Activated CD4-positive, alpha-beta T cell treated with anti-CD3 and anti-CD28 coated beads, Interleukin-2, amount 50 U/mL, for 48 hours (primary cell): Measurements from ENCODE around the gene RNF215.
"Not testable (repeated sequence)": the region's sequence is repeated elsewhere in the genome, so short reads cannot be mapped to it uniquely, and the experiment has no call there.

Experiments
- DNase-seq, 2 experiments: peaks; one replicate each; pipeline ENCODE4 v3.0.0-alpha.2; 2020

RNF215 gene

DNA sequence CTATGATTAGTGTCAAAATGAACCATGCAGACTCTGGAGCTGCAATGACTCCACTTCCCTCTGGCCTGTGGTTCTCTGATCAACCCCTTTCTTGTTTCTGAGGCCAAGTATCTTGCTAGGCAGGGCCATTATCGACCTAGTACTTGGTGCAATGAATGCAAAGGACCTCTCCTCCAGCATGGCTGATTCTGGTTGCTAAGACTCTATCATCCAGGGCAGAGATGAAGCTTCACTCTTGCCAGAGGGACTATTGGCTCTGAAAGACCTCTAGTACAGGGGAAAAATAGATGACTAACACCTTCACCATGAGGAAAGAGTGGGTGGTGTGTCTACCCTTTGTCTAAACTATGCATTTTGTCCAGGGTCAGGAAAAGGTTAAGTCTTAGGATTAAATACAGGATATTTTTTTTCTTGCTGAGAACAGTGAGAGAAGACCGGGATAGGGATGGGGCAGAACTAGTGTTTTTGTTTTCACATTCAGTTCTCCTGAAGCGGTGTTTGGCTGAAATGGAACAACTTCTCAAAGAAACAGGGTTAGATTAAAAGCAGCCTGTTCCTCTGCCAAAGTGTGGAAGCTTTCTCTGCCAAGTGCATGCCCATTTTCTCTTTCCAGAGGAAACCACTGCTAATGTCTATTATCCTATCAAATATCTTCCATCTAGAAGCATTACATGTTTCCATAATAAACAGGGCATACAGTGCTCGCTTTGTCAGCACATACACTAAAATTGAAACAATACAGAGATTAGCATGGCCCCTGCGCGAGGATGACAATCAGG, 33.3 kb upstream of the RNF215 start:
- DNase-seq = peak in 1 of 2 experiments; percentile 22

DNA sequence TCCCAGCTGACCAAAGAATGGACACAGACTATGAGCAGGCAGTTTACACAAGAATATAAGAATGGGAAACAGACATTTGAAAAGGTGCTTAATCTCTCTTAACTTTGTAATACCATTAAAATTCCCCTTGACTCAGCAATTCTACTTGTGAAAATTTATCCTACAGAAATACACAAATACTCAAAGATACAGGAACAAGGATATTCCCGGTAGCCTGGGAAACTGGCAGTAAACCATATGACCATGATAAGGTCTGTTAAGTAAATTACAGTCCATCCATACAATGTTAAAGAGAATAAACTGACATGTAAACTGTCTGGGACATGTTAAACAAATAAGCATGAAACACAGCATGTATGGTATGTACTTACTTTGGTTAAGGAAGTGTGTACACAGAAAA, 29.6 kb upstream of the RNF215 start:
- no peak for DNase-seq

DNA sequence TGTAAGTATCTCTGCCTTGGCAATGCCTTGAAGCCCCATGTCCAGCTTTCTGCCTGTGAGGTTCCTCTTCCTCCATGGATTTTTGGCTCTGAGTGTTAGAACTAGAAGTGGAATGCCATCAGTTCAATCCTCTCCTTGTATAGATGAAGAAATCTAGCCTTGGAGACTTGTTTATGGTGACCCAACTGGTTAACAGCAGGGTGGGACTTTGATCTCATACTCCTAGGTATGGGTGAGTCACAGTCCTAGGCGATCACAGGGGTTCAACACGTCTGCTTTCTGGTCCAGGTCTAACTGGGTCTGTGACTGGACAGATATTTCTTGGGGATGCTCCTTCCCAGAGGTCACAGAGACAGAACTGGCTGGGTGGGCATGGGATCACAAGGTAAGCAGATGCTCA, 29.2 kb upstream of the RNF215 start:
- no peak for DNase-seq

DNA sequence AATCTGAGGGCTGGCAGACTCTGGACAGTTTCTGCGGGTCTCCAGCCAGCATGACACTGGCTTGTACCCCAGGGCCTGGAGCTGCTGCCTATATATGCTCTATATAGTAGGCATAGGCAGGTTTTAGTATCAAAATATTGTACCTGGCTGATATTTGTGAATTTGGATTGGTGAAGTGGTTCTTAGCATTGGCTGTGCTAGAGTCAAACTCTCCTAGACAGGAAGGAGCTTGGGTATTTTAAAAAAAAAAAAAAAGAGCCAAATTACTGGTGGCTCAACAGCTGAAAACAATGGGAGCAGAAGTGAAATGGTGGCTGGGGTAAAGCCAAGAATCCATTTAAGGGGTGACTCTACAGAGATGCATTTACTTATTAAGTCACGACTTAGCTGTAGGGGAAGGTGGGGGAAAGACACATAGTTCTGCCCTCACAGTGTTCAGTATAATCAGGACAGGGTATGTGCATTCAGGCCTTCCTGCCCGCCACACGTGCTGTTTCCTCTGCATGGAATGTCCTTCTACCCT, 27.4 kb upstream of the RNF215 start:
- DNase-seq = no peak

DNA sequence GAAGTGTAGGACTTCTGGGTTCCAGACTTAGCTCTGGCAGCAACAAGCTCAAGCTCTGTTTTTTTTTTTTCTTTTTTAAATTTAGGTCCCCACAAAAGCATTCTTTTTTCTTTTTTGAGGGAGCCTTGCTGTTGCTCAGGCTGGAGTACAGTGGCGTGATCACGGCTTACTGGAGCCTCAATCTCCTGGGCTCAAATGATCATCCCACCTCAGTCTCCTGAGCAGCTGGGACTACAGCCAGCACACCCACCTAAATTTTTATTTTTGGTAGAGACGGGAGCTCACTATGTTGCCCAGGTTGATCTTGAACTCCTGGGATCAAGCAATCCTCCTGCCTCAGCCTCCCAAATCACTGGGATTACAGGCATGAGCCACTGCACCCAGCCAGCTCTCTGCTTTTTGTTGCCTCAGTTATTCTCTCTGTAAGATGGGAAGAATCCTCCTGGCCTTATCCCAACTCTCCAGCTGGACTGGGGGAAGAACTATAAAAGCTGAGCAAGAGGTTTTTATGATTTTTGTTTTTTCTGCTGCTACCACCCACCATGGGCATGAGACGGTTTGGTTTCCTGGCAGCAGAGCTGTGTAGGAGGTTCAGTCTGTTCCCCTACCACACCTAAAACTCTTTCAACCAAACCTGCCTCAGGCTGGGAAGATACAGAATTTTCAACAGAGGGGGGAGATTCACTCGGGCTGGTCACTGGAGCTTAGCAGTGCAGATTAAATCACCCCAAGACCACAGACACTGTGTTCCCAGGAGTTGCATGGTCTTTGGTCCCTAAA, 26.7 kb upstream of the RNF215 start:
- DNase-seq = no peak

DNA sequence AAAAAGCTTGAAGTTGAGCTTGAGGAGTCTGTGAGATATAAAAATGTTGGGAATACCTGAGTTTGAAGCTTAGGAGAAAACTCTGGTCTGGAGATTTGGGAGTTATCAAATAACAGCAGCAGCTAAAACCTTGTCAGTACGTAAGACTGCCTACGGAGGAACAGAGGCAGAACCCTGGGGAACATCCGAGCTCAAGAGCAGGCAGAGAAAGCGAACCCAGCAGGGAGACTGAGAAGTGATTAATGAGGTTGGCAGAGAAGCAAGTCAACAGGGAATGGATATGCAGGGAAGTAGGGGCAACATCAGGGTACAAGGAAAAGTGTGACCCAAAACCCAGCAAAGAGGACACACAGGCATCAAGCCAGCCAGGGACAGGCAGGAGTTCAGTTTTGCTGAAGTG, 25.8 kb upstream of the RNF215 start:
- no peak for DNase-seq

DNA sequence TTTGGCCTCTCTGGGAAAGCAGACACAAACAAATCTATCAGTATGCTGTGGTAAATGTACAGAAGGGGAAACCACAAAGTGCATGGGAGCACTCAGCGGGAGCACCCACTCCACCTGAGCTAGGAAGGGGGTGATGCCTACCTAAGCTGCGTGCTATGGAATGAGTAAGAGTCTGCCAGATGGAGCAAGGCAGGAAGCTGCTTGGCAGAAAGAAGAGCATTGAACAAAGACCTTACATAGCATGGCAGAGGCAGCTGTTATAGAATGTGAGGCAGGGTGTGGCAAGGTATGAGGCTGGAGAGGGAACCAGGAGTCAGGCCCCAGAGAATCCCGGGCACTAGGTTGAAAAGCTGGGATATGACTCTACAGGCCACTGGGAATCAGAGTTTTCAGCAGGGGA, 24.6 kb upstream of the RNF215 start:
- DNase-seq = no peak

DNA sequence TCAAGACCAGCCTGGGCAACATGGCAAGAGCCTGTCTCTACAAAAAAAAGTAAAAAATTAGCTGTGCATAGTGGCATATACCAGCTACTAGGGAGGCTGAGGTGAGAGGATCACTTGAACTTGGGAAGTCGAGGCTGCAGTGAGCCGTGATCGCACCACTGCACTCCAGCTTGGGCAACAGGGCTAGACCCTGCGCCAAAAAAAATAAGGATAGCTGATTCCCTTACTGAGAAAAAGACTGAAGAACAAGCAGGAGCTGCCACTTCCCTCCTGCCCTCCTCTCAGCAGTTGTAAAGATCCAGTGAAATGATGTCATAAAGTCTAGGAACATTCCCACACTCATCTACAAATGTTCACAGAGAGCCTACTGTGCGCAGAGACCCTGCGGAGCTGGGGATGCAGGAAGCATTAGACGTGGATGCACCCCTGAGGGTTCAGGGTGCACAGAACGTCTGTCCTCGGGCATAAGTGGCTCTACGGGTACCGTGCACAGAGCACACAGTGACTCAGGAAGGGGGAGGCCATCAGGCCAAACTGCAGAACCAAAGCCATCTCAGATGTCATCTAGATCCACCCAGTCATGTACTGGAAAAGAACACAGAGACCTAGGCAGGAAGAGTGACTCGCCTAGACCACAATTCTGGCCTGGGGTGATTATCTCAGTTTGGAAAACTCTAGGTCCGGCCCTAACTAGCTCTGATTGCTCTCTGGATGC, 21.3 kb upstream of the RNF215 start:
- DNase-seq = no peak

DNA sequence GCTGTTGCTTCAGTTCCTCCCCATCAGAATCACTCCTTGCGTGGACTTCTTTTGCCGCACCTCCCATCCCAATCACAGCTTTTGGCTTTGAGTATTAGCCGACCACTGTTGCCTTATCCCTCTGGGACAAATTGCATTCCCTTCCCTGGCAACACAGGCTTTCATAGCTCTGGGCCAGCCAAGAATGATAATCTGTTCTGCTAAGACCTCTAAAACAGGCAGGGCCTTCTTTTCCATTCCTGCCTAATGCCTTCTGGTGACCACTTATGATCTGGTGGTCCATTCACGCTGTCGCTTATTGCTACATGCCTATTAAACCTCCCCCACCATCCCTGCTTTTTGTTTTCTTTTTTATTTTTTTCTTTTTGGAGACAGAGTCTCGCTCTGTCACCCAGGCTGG, 19.2 kb upstream of the RNF215 start:
- DNase-seq = no peak

DNA sequence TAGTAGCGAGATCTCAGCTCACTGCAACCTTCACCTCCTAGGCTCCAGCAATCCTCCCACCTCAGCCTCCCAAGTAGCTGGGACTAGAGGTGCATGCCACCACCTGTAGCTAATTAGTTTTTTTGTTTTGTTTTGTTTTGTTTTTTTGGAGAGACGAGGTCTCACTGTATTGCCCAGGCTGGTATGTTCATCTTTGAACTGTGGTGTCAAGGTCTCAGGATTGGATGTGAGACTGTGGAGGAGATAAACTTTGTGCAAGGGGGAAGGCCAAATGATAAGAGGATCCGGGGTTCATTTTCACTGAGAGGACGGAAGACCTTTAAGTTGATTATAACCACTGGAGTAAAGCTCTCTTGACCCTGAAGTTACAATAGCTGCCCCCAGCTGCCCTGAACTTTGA, 18.5 kb upstream of the RNF215 start:
- DNase-seq = no peak

DNA sequence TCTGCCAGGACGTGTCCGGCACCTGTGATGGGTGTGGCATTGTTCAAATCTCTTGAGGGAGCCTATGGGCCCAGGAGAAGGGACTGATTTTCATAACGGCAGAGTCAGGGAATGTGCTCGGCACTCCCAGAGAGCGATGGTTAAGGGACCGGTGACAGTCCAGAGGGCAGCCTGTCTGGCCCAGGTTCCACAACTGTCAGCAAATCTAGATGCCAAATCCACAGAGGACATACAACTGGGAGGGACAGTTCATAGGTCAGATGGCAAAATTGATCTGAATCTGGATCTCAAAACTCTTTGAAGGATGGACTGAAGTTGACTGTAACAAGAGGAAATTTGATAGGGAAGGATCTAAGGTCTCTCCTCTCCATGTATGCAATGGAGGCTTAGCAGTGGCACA, 17.1 kb upstream of the RNF215 start:
- DNase-seq = no peak

DNA sequence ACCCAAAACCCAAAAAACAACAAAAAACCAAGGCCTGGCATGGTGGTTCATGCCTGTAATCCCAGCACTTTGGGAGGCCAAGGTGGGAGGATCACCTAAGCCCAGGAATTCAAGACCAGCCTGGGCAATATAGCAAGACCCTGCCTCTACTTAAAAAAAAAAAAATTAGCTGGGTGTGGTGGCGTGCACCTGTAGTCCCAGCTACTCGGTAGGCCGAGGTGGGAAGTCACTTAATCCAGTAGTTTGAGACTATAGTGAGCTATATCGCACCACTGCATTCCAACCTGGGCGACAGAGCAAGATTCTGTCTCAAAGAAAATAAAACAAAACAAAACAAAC, 15.5 kb upstream of the RNF215 start:
- not testable (repeated sequence) for DNase-seq

DNA sequence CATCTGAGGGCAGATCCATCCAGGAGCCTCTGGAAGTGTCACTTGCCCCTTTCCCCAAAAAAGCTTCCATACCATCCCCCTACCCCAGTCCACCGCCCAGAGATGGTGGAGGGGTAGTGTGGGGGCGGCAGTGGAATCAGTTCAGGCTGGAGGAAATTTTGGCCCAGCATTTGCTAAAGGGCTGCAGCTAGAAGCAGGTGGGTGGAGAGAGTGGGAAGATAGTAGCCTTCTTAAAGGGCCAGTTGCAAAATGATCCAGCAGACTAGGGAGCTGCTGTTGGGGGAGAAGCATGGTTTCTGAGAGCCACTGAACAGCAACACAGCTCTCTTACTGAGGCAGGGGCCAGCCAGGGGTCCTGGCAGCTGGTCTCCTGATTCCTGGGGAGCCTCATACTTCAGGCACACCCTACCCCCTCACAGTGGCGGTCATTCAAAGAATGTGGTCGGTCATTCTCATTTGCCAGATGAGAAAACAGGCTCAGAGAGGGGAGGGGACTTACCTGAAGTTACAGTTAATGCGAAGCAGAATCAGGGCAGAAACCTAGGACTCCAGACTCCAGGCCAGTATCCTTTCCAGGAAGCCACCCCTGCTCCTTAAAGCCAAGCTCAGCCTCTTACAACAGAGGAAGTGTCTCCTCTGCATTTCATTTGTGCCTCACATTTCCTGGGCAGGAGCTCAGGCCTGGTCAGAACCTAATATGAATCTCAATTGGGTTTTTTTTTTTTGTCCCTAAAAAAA, 15.0 kb upstream of the RNF215 start:
- DNase-seq = no peak

DNA sequence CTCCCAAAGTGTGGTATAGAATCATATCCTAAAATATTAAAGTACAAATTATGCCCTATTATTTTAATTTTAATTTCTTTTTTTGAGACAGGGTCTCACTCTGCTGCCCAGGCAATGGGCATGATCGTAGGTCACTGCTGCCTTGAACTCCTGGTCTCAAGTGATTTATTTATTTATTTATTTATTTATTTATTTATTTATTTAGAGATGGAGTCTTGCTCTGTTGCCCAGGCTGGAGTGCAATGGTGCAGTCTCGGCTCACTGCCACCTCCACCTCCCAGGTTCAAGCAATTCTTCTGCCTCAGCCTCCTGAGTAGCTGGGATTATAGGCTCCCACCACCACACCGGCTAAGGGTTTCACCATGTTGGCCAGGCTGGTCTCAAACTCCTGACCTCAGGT, 13.8 kb upstream of the RNF215 start:
- not testable (repeated sequence) for DNase-seq

DNA sequence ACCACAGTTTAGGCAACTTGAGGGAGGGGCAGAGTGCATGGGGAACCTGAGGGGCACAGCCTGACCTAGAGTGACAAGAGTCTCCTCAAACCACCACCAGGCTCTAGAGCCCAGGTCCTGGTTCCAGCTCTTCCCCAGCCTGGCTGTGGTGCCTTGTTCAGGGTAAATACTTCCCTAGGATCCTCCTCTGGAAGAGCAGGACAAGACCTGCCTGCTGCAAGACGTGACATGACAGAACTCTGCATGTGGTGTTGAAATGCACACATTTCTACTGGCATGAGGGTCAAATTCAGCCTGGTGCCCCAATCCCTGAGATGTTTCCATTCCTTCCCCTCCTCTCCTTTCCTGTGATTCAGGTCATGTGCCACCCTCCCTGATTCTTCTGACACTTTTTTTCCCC, 12.9 kb upstream of the RNF215 start:
- no peak for DNase-seq

DNA sequence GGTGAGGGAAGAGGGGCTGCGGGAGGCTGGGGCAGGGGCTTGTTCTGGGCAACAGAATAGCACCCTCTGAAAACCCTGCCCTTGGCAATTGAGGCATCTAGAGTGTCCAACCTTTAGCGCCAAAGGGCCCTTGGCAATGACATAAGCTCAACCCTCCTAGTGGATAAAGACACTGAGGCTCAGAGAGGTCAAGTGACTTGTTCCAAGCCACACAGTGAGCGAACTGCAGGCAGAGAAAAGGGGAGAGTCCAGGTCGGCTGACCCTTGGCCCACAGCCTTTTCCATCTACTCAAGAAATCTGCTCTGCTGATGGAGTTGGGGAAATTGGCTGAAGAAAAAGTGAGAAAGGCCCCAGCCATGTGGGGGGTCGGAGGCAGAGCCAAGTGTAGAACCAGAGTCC, 12.5 kb upstream of the RNF215 start:
- DNase-seq = no peak

DNA sequence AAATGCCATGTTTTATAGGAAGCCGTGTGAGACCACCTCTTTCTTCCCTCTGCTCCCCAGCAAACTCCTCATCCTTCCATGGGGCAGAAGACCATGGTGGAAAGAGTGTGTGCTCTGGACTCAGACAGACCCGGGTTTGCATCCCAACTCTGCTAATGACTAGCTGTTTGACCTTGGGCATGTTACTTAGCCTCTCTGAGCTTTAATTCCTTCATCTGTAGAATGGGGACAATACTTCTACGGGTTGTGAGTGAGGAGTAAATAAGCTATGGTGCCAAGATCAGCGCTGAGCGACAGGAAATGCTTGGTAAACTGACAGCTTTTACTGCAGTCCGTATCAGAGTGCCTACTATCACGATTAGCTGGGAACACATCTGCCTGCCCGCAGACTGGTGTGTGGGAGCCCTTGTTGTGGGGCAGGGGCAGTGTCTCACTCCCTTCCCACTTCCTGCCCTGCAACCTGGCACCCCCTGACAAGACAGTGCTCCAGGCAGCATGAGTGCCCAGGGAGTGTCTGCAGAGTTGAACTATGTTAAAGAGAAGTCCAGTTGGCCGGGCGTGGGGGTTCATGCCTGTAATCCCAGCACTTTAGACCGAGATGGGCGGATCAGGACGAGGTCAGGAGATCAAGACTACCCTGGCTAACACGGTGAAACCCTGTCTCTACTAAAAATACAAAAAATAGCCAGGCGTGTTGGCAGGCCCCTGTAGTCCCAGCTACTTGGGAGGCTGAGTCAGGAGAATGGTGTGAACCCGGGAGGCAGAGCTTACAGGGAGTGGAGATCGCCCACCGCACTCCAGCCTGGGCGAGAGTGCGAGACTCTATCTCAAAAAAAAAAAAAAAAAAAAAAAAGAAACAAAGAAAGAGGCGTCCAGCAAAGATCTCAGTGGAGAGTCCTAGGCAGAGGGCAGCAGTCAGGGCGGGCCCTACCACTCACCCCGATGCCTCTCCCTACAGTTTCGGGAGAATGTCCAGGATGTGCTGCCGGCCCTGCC, 11.8 kb upstream of the RNF215 start:
- no peak for DNase-seq

DNA sequence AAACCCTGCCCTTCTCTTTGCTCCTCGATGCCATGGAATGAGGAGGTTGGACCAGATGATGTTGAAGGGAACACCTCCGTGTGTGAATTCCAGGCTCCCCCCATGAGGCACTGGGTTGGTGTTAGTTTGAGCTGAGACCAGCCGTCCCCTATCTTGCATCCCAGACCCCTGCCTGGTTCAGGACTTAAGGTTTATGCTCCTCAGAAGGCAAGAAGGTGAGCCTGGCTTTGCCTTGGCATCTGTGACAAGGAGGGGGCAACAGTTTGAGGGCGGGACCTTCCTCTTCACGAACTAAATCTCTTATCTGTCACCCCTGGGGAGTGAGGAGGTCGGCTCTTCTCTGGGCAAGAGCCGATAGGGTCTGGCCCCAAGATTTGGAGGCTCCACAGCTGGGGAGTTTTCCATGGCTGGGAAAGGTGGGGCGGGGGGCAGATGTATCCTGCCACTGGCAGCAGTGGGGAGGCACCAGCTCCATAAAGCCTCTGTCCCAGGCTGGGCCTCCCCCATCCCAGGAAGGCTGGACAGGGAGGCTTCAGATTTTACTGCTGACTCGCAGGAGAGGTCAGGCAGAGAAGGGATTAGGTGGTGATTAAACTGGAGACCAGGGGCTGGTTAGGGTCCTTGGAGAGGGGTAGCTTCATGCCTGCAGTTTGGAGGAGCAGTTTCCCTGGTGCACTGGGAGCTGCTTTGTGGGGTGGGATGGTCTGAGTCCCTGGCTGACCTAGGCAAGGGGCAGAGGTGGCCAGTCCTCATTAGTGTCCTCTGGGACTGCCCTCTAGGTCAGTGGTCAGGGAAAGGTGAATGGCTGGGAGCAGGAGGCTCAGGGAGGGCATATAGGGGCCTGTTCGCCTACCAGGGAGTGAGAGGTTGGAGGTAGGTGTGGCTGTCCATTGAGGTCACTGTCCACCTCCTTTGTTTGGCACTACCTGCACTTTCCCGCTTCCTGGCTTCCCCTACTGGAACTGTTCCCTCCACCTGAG, 10.7 kb upstream of the RNF215 start:
- no peak for DNase-seq

DNA sequence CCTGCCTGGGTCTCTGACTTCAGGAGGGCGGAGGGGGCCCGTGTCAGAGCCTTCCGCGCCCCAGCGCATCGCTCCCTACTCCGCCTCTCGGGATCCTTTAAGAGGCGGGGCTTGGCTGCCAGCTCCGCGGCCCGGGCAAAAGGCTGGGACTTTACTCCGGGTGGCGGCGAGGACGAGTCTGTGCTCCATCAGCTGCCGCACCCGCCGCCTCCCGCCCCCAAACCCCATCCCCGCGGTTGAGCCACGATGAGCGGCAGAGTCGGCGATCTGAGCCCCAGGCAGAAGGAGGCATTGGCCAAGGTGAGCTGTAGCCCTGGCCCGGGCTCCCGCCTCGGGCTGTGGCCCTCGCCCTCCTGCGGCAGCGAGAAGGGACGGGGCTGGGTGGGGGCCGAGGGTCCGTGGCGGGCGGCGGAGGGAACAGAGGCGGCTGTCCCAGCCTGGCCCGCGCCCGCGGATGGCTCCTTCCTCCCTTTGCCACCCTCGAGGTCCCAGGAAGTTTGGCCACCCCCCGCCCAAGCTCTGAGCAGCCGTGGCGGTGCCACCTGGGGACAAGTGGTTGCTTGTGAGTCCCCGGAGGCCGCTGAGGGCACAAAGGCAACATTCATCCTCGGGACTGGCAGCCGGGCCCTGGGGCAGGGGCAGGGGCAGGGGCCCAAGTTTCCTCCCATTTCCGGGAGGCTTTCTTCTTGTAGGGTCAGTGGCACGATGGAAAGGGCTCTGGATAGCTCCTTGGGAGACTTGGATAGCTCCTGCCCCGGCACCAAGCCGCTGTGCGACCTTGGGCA, 9.9 kb upstream of the RNF215 start, which contains the start of gene SEC14L2:
TSS of gene SEC14L2 (plus strand) at position 148 of the 785 bp plus-strand sequence. CDS start at position 247, 99 bp downstream.
- peak; percentile 77 to 82 for DNase-seq
